Mesenchymal stem cell (in vitro differentiated cells and primary cell): ENCODE data around the gene CYP11A1.

Source experiments
- DNase-seq: peaks from one replicate; pipeline ENCODE4 v3.0.0-alpha.2; 2013
- H2AFZ ChIP-seq: one replicate; pipeline ENCODE4 v1.6.1; 2013; ENCODE audit warnings: low read depth, mild to moderate bottlenecking, control low read depth, inconsistent platforms, low read length, moderate library complexity
- H2AK5ac ChIP-seq: 2 replicates; pipeline ENCODE4 v1.6.1; 2013; ENCODE audit warnings: low read length, moderate library complexity, mild to moderate bottlenecking, inconsistent platforms; ENCODE audit not compliant: severe bottlenecking
- H2BK120ac ChIP-seq: one replicate; pipeline ENCODE4 v1.6.1; 2013; ENCODE audit warnings: low read depth, mild to moderate bottlenecking, inconsistent platforms, low read length, moderate library complexity
- H2BK12ac ChIP-seq, 2 experiments: one replicate each; pipeline ENCODE4 v1.6.1; 2013; ENCODE audit warnings: inconsistent platforms in 2 of 2, low read length in 2 of 2, mild to moderate bottlenecking in 2 of 2, moderate library complexity in 2 of 2, control low read depth in 1 of 2
- H2BK15ac ChIP-seq: one replicate; pipeline ENCODE4 v1.6.1; 2013; ENCODE audit warnings: mild to moderate bottlenecking, low read depth, inconsistent platforms; ENCODE audit not compliant: poor library complexity, severe bottlenecking
- H2BK5ac ChIP-seq: 2 replicates; pipeline ENCODE4 v1.6.1; 2013; ENCODE audit warnings: low read depth, mild to moderate bottlenecking, low read length, control low read depth, inconsistent platforms; ENCODE audit not compliant: poor library complexity, severe bottlenecking
- H3K14ac ChIP-seq, 2 experiments: one replicate each; pipeline ENCODE4 v1.6.1; 2013; ENCODE audit warnings: inconsistent platforms in 2 of 2, low read length in 2 of 2, control low read depth in 1 of 2, mild to moderate bottlenecking in 1 of 2, moderate library complexity in 1 of 2
- H3K18ac ChIP-seq, 2 experiments: one replicate each; pipeline ENCODE4 v1.6.1; 2013; ENCODE audit warnings: inconsistent platforms in 2 of 2, low read length in 2 of 2, control low read depth in 1 of 2, low read depth in 1 of 2, mild to moderate bottlenecking in 1 of 2
- H3K23ac ChIP-seq, 2 experiments: one replicate each; pipeline ENCODE4 v1.6.1; 2013; ENCODE audit warnings: inconsistent platforms in 2 of 2, low read length in 2 of 2, mild to moderate bottlenecking in 2 of 2, moderate library complexity in 2 of 2, control low read depth in 1 of 2
- H3K27ac ChIP-seq: 2 replicates; pipeline ENCODE4 v1.5.1; 2013; ENCODE audit warnings: mild to moderate bottlenecking, moderate library complexity, low read length, control low read depth, inconsistent platforms; ENCODE audit not compliant: poor library complexity, severe bottlenecking
- H3K27me3 ChIP-seq, 2 experiments: 2 replicates each; pipeline versions ENCODE4 v1.6.1 to v1.7.0; 2013; ENCODE audit warnings: low read length in 2 of 2, mild to moderate bottlenecking in 2 of 2, moderate library complexity in 2 of 2, control low read depth in 1 of 2, inconsistent platforms in 1 of 2; ENCODE audit not compliant: control insufficient read depth in 1 of 2, insufficient read depth in 1 of 2
- H3K36me3 ChIP-seq, 2 experiments: 2 replicates each; pipeline versions ENCODE4 v1.6.1 to v1.7.0; 2013; ENCODE audit warnings: low read length in 2 of 2, control low read depth in 1 of 2, inconsistent platforms in 1 of 2, low read depth in 1 of 2, mild to moderate bottlenecking in 1 of 2; ENCODE audit not compliant: insufficient read depth in 2 of 2, control insufficient read depth in 1 of 2
- H3K4ac ChIP-seq, 2 experiments: one replicate each; pipeline ENCODE4 v1.6.1; 2013; ENCODE audit warnings: inconsistent platforms in 2 of 2, low read length in 2 of 2, mild to moderate bottlenecking in 2 of 2, moderate library complexity in 2 of 2, control low read depth in 1 of 2, low read depth in 1 of 2
- H3K4me1 ChIP-seq: 2 replicates; pipeline ENCODE4 v1.6.1; 2013; ENCODE audit warnings: low read depth, low read length, control low read depth; ENCODE audit not compliant: control insufficient read depth, insufficient read depth
- H3K4me2 ChIP-seq: 2 replicates; pipeline ENCODE4 v1.6.1; 2013; ENCODE audit warnings: low read length, mild to moderate bottlenecking, inconsistent platforms; ENCODE audit not compliant: poor library complexity, severe bottlenecking
- H3K4me3 ChIP-seq, 2 experiments: 2 replicates each; pipeline versions ENCODE4 v1.5.1 to v1.7.0; 2013; ENCODE audit warnings: low read length in 2 of 2, mild to moderate bottlenecking in 2 of 2, control low read depth in 1 of 2, low read depth in 1 of 2; ENCODE audit not compliant: insufficient read depth in 1 of 2
- H3K79me1 ChIP-seq: replicated peaks from 2 replicates; pipeline ENCODE4 v1.6.1; 2013; ENCODE audit warnings: mild to moderate bottlenecking, control low read depth, low read length, inconsistent platforms; ENCODE audit not compliant: poor library complexity, severe bottlenecking
- H3K9ac ChIP-seq: 2 replicates; pipeline ENCODE4 v1.7.0; 2013; ENCODE audit warnings: mild to moderate bottlenecking, low read length, moderate library complexity
- H3K9me3 ChIP-seq: 2 replicates; pipeline ENCODE4 v1.7.0; 2013; ENCODE audit warnings: mild to moderate bottlenecking, low read length; ENCODE audit not compliant: control insufficient read depth
- H4K8ac ChIP-seq: one replicate; pipeline ENCODE4 v1.6.1; 2013; ENCODE audit warnings: inconsistent platforms, mild to moderate bottlenecking, low read length, moderate library complexity
- H4K91ac ChIP-seq: one replicate; pipeline ENCODE4 v1.6.1; 2013; ENCODE audit warnings: mild to moderate bottlenecking, low read length, inconsistent platforms
- WGBS: methylation state at CpG from one replicate; pipeline ENCODE4 v1.1.7; 2013; ENCODE audit warnings: mixed read lengths; 5-methylcytosine and 5-hydroxymethylcytosine counted together

The CYP11A1 gene

GRCh38 chr15:74320352-74321247, 46.8 kb downstream of the CYP11A1 start:
- H3K18ac ChIP-seq: peak overlapping the region in 1 of 2 experiments; percentile 52
- WGBS: 77% methylated on average over 7 of the region's 10 CpGs
- peak overlapping the region; percentile 50 for H4K8ac ChIP-seq

GRCh38 chr15:74319596-74320351, 47.7 kb downstream of the CYP11A1 start:
- no peak overlapping the region for H3K23ac ChIP-seq
- no peak overlapping the region for H2AFZ ChIP-seq
- peak overlapping the region; percentile 69 for H2AK5ac ChIP-seq

More at GRCh38 chr15:74320352-74321247, 46.8 kb downstream of the CYP11A1 start:
- Histone ChIP-seq H3K4ac (no peak overlapping the region), H3K27ac (no peak overlapping the region), H3K9me3 (no peaks in the 10 kb centered on the region), H2BK15ac (peak overlapping the region; percentile 90), H3K36me3 (no peaks in the 10 kb centered on the region), H2BK5ac (no peak overlapping the region), H3K79me1 (no peaks in the 10 kb centered on the region), H3K4me2 (no peak overlapping the region), H3K27me3 (peaks cover 7 to 11% of the 10 kb centered on the region in 2 experiments), H3K9ac (no peak overlapping the region), H2BK120ac (peak overlapping the region; percentile 45), H3K4me3 (no peak overlapping the region), H3K23ac (no peak overlapping the region), H2AK5ac (peak overlapping the region; percentile 27), H3K4me1 (peaks cover 39% of the 10 kb centered on the region), H4K91ac (peak overlapping the region; percentile 58), H3K14ac (no peak overlapping the region), H2BK12ac (peak overlapping the region; percentile 32 to 49), H2AFZ (no peak overlapping the region)
- DNase-seq: peak; percentile 55

GRCh38 chr15:74319138-74319460, 48.3 kb downstream of the CYP11A1 start:
- H3K27ac ChIP-seq: no peak overlapping the region
- peak overlapping the region; percentile 3 for H4K91ac ChIP-seq

More at GRCh38 chr15:74319596-74320351, 47.7 kb downstream of the CYP11A1 start:
- Histone ChIP-seq H4K8ac (peak overlapping the region; percentile 68), H4K91ac (peak overlapping the region; percentile 49), H3K27ac (no peak overlapping the region), H3K36me3 (no peaks in the 10 kb centered on the region), H3K4me3 (no peak overlapping the region), H2BK15ac (peak overlapping the region; percentile 90), H2BK120ac (peak overlapping the region; percentile 45), H3K18ac (peak overlapping the region; percentile 38 to 73), H3K27me3 (peaks cover 0 to 4% of the 10 kb centered on the region in 2 experiments), H3K4ac (peak overlapping the region; percentile 4 to 85), H3K4me2 (no peak overlapping the region), H3K9me3 (no peaks in the 10 kb centered on the region), H3K14ac (no peak overlapping the region), H2BK12ac (peak overlapping the region; percentile 70 to 91), H3K4me1 (peaks cover 47% of the 10 kb centered on the region), H2BK5ac (no peak overlapping the region), H3K79me1 (no peaks in the 10 kb centered on the region), H3K9ac (peak overlapping the region; percentile 32)
- DNase-seq: no peak
- 47% methylated on average over 4 of the region's 8 CpGs for WGBS

More at GRCh38 chr15:74319138-74319460, 48.3 kb downstream of the CYP11A1 start:
- no peak overlapping the region for H3K4me2 ChIP-seq
- H3K4me1 ChIP-seq: peaks cover 53% of the 10 kb centered on the region
- peak overlapping the region; percentile 68 for H4K8ac ChIP-seq
- no peaks in the 10 kb centered on the region for H3K79me1 ChIP-seq
- H3K9me3 ChIP-seq: no peaks in the 10 kb centered on the region
- H3K18ac ChIP-seq: peak overlapping the region; percentile 38 to 73
- no peaks in the 10 kb centered on the region for H3K36me3 ChIP-seq
- peak overlapping the region; percentile 70 to 91 for H2BK12ac ChIP-seq
- DNase-seq: no peak
- H3K23ac ChIP-seq: no peak overlapping the region
- no peak overlapping the region for H3K4me3 ChIP-seq
- H2BK120ac ChIP-seq: peak overlapping the region; percentile 45
- H3K9ac ChIP-seq: no peak overlapping the region
- peak overlapping the region; percentile 45 to 85 for H3K4ac ChIP-seq
- no peak overlapping the region for H2BK5ac ChIP-seq
- H2BK15ac ChIP-seq: no peak overlapping the region
- 100% methylated on average over 5 of the region's 5 CpGs for WGBS
- H3K14ac ChIP-seq: peak overlapping the region in 1 of 2 experiments; percentile 69
- H3K27me3 ChIP-seq: no peaks in the 10 kb centered on the region
- H2AK5ac ChIP-seq: peak overlapping the region; percentile 69
- H2AFZ ChIP-seq: no peak overlapping the region
